Skin epidermis (tissue), 12 donors: Measurements from ENCODE around the gene GGT5.
"Not testable (repeated sequence)": the region's sequence is repeated elsewhere in the genome, so short reads cannot be mapped to it uniquely, and the experiment has no call there.

Experiments used
- H3K27ac ChIP-seq, 21 experiments: fragments of 200-600 bp; sonication (generic) in 11 of 21; one replicate each; pipeline ENCODE4 v1.5.0; 2020; ENCODE audit warnings: mild to moderate bottlenecking in 3 of 21, inconsistent platforms in 2 of 21, moderate library complexity in 2 of 21
- H3K4me3 ChIP-seq, 7 experiments: fragments of 200-600 bp; sonication (generic) in 2 of 7; one replicate each; pipeline ENCODE4 v1.5.0; 2020; ENCODE audit warnings: inconsistent platforms in 2 of 7, mild to moderate bottlenecking in 2 of 7, moderate library complexity in 1 of 7

The GGT5 gene

GRCh38 chr22:24245030-24245431, at the start of gene GGT5:
Gene GGT5 (minus strand): TSS chr22:24245082. CDS start chr22:24244725, 357 bp downstream.
- Histone ChIP-seq H3K27ac (peak within 1 kb of the TSS in 20 of 21 experiments; percentile 36 to 90 (median 81)), H3K4me3 (peak within 1 kb of the TSS in 4 of 7 experiments; percentile 3 to 15 (median 12))

GRCh38 chr22:24292202-24292830, 47.4 kb upstream of the GGT5 start:
- H3K27ac ChIP-seq, result peak overlapping the region in 3 of 21 experiments; percentile 22 to 68 (median 54)
- not testable (repeated sequence) for H3K4me3 ChIP-seq

- peak overlapping the region in 3 of 21 experiments; percentile 22 to 74 (median 68) for H3K27ac ChIP-seq
- H3K4me3 ChIP-seq, result no peak overlapping the region
These were observed 46.8 kb upstream of the GGT5 start for GRCh38 chr22:24291515-24292201.

DNA sequence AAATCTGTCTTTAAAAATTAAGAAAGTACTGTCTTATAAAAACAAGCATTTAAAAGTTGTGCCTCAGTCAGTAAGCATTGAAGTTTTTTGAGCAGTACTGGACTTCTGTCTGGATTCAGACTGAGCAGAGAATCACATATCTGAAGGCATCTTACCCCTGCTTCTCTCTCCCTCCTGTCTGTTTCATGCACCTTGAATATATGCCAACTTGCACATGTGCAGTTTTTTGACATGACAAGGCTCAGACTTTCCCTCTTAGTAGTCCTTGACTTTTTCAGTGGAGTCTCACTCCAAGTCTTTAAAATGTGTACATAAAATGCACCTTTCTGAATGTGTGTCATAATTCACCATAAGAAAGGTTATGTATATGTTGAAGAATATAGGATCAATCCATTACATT, 45.6 kb upstream of the GGT5 start:
- Histone ChIP-seq H3K4me3 (no peak overlapping the region), H3K27ac (peak overlapping the region in 12 of 21 experiments; percentile 20 to 76 (median 52))

GRCh38 chr22:24289741-24290163, 44.9 kb upstream of the GGT5 start:
- Histone ChIP-seq H3K27ac (peak overlapping the region in 17 of 21 experiments; percentile 6 to 76 (median 49)), H3K4me3 (no peak overlapping the region)

DNA sequence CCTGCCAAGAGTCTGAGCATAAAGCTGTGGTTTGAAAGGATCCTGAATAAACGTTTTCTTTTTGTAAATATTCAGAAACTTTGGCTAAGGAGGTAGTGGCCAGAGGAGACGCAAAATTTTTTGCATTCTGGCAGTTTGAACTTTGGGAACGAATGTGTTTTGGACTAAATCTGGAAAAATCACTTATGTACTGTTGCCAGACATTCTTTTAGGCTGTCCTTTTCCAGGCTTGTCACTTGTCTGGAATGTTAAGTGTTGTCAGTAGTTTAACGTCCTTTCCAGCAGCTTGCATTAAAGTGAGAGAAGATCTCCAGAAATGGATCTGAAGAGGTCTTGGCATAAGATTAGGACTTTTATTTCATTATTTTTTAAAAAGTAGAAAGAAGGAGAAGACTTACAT, 44.2 kb upstream of the GGT5 start:
- Histone ChIP-seq H3K27ac (peak overlapping the region in 7 of 21 experiments; percentile 35 to 76 (median 53)), H3K4me3 (no peak overlapping the region)

DNA sequence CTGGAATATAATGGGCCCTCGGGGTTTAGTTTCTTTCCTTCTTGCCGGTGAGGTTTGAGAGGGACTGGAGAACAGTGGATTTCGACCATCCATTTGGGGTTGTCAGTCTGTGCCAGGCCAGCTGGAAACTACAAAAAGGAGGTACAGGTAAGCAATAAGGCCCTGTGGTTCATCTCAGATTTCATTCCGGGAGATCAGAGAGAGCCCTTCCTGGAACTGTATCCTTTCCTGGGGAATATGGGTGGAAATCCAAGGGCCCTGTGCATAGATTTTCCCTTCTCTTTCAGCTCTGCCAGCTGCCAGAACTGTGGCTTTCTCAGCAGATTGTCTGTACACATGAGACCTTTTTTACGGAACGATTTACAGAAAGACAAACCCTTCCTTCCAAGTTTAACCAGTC, 42.9 kb upstream of the GGT5 start:
- H3K4me3 ChIP-seq, result not testable (repeated sequence)
- peak overlapping the region in 3 of 21 experiments; percentile 11 to 70 (median 48) for H3K27ac ChIP-seq

- H3K27ac ChIP-seq, result peak overlapping the region in 1 of 21 experiments; percentile 11
- H3K4me3 ChIP-seq, result not testable (repeated sequence)
These were observed 42.3 kb upstream of the GGT5 start for GRCh38 chr22:24287212-24287611.

GRCh38 chr22:24285245-24285644, 40.4 kb upstream of the GGT5 start:
- peak overlapping the region in 5 of 21 experiments; percentile 0 to 60 (median 54) for H3K27ac ChIP-seq
- no peak overlapping the region for H3K4me3 ChIP-seq

DNA sequence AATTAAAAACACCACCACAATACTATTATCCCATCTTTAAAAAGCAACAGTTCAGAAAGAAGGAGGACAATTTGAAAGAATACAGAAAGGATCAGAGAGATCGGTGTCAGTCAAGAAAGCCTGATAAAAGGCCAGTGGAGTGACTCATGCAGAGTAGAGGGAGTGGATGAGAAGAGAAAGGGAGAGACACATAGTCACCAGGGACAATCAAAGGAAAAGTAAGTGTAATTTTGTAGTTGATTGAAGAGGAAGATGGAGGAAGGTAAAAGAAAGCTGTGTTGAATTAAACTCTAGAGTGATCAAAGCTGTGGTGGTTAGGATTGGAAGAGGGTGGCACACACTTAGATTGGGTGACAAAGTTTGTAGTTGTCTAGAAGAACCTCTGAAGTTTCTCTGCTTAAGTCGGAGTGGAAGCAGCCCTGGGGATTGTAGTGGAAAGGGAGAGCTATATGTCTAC, 39.9 kb upstream of the GGT5 start:
- peak overlapping the region in 5 of 21 experiments; percentile 0 to 60 (median 54) for H3K27ac ChIP-seq
- no peak overlapping the region for H3K4me3 ChIP-seq

GRCh38 chr22:24282401-24282800, 37.5 kb upstream of the GGT5 start:
- H3K27ac ChIP-seq, result no peak overlapping the region

GRCh38 chr22:24280363-24280762, 35.5 kb upstream of the GGT5 start:
- not testable (repeated sequence) for H3K4me3 ChIP-seq, H3K27ac ChIP-seq

More at GRCh38 chr22:24282401-24282800, 37.5 kb upstream of the GGT5 start:
- no peak overlapping the region for H3K4me3 ChIP-seq

- peak overlapping the region in 1 of 21 experiments; percentile 28 for H3K27ac ChIP-seq
- H3K4me3 ChIP-seq, result not testable (repeated sequence)
These were observed 30.0 kb upstream of the GGT5 start for GRCh38 chr22:24274696-24275405.

- peak overlapping the region in 2 of 21 experiments; percentile 1 to 28 for H3K27ac ChIP-seq
- H3K4me3 ChIP-seq, result not testable (repeated sequence)
These were observed 29.0 kb upstream of the GGT5 start for GRCh38 chr22:24273906-24274305.

- not testable (repeated sequence) for H3K4me3 ChIP-seq, H3K27ac ChIP-seq
These were observed 28.1 kb upstream of the GGT5 start for GRCh38 chr22:24273031-24273430.

GRCh38 chr22:24271386-24271854, 26.5 kb upstream of the GGT5 start:
- Histone ChIP-seq H3K27ac (peak overlapping the region; percentile 9 to 97 (median 93)), H3K4me3 (peak overlapping the region; percentile 71 to 97 (median 90))

GRCh38 chr22:24270556-24271385, 25.9 kb upstream of the GGT5 start, which contains the start of gene SPECC1L:
Gene SPECC1L (plus strand): TSS chr22:24270831. CDS start chr22:24302232, 31,401 bp downstream.
- peak within 1 kb of the TSS; percentile 71 to 97 (median 90) for H3K4me3 ChIP-seq
- peak within 1 kb of the TSS; percentile 9 to 97 (median 93) for H3K27ac ChIP-seq

GRCh38 chr22:24266495-24266894, 21.6 kb upstream of the GGT5 start:
- not testable (repeated sequence) for H3K27ac ChIP-seq, H3K4me3 ChIP-seq

DNA sequence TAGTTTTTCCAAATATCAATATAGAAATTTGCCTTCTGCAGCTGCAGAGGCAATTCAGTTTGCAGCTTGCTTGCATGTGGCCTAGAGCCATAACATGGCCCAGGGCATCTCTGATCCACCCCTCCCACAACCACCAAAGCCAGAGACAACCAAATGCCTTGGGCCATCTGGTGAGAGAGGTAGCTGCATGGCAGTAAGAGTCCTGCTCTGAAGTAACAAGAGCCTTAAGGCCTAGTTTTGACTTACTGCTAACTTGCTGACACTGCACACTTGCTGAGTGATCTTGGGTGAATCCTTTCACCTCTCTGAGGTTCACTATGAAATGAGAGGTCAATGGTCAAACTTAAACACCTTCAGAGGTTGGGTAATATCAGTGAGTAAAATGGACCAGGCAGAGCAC, 20.9 kb upstream of the GGT5 start:
- Histone ChIP-seq H3K4me3 (no peak overlapping the region), H3K27ac (no peak overlapping the region)
